HEK293 (cell line): ENCODE data around the gene ADAT2.

Experiments used
- GLIS2 ChIP-seq: fragments of 450-650 bp; formaldehyde crosslinking; IDR thresholded peaks from 2 replicates; pipeline ENCODE4 v1.5.1; 2016; ENCODE audit warnings: missing biosample characterization, missing genetic modification characterization
- HOXC10 ChIP-seq: sonication (generic); formaldehyde crosslinking; IDR thresholded peaks from 2 replicates; pipeline ENCODE4 v1.8.1; 2023; ENCODE audit warnings: mild to moderate bottlenecking, missing genetic modification reagents
- KLF1 ChIP-seq: fragments of 450-650 bp; formaldehyde crosslinking; IDR thresholded peaks from 2 replicates; pipeline ENCODE4 v1.5.1; 2016; ENCODE audit warnings: missing biosample characterization, missing genetic modification characterization
- ZBTB1 ChIP-seq: fragments of 450-650 bp; formaldehyde crosslinking; IDR thresholded peaks from 2 replicates; pipeline ENCODE4 v1.5.1; 2016; ENCODE audit warnings: missing biosample characterization, missing genetic modification characterization
- ZBTB17 ChIP-seq: fragments of 450-650 bp; formaldehyde crosslinking; IDR thresholded peaks from 2 replicates; pipeline ENCODE4 v1.5.1; 2016; ENCODE audit warnings: missing biosample characterization, missing genetic modification characterization
- ZFP69B ChIP-seq: fragments of 450-650 bp; formaldehyde crosslinking; IDR thresholded peaks from 2 replicates; pipeline ENCODE4 v1.5.1; 2016; ENCODE audit warnings: missing biosample characterization, missing genetic modification characterization
- ZNF10 ChIP-seq: fragments of 450-650 bp; formaldehyde crosslinking; IDR thresholded peaks from 2 replicates; pipeline ENCODE4 v1.5.1; 2017; ENCODE audit warnings: missing biosample characterization, missing genetic modification characterization
- ZNF184 ChIP-seq: fragments of 450-650 bp; IDR thresholded peaks from 2 replicates; pipeline ENCODE4 v1.5.1; 2018; ENCODE audit warnings: missing biosample characterization, mild to moderate bottlenecking, missing genetic modification characterization
- ZNF2 ChIP-seq: fragments of 450-650 bp; formaldehyde crosslinking; IDR thresholded peaks from 2 replicates; pipeline ENCODE4 v1.5.1; 2016; ENCODE audit warnings: missing biosample characterization, missing genetic modification characterization
- ZNF274 ChIP-seq, 2 experiments: fragments of 200-500 bp in 1 of 2; fragments of 450-650 bp in 1 of 2; sonication (Bioruptor generic) in 1 of 2; formaldehyde crosslinking in 1 of 2; IDR thresholded peaks; 2 replicates each; pipeline versions ENCODE4 v1.5.1 to v1.6.1; 2014 to 2016; ENCODE audit warnings: borderline replicate concordance in 1 of 2, inconsistent platforms in 1 of 2, low read length in 1 of 2, missing biosample characterization in 1 of 2, missing genetic modification characterization in 1 of 2
- ZNF335 ChIP-seq: fragments of 450-650 bp; formaldehyde crosslinking; conservative IDR thresholded peaks from 2 replicates; pipeline ENCODE4 v1.5.1; 2016; ENCODE audit warnings: missing biosample characterization, missing genetic modification characterization
- ZNF366 ChIP-seq: fragments of 450-650 bp; formaldehyde crosslinking; conservative IDR thresholded peaks from 2 replicates; pipeline ENCODE4 v1.5.1; 2016; ENCODE audit warnings: missing biosample characterization, missing genetic modification characterization
- ZNF423 ChIP-seq: fragments of 450-650 bp; formaldehyde crosslinking; IDR thresholded peaks from 2 replicates; pipeline ENCODE4 v1.5.1; 2016; ENCODE audit warnings: missing biosample characterization, missing genetic modification characterization
- ZNF426 ChIP-seq: fragments of 450-650 bp; formaldehyde crosslinking; IDR thresholded peaks from 2 replicates; pipeline ENCODE4 v1.5.1; 2017; ENCODE audit warnings: missing biosample characterization, missing genetic modification characterization, mild to moderate bottlenecking, inconsistent platforms, moderate library complexity
- ZNF549 ChIP-seq: fragments of 450-650 bp; IDR thresholded peaks from 2 replicates; pipeline ENCODE4 v1.5.1; 2018; ENCODE audit warnings: missing biosample characterization, missing genetic modification characterization, mild to moderate bottlenecking, inconsistent platforms, moderate library complexity
- ZNF560 ChIP-seq: fragments of 450-650 bp; formaldehyde crosslinking; IDR thresholded peaks from 2 replicates; pipeline ENCODE4 v1.5.1; 2017; ENCODE audit warnings: missing biosample characterization, missing genetic modification characterization, borderline replicate concordance
- ZNF596 ChIP-seq: fragments of 450-650 bp; IDR thresholded peaks from 2 replicates; pipeline ENCODE4 v1.5.0; 2018; ENCODE audit warnings: missing biosample characterization, mild to moderate bottlenecking, missing genetic modification characterization, moderate library complexity
- ZNF610 ChIP-seq: fragments of 450-650 bp; formaldehyde crosslinking; IDR thresholded peaks from 2 replicates; pipeline ENCODE4 v1.5.1; 2016; ENCODE audit warnings: missing biosample characterization, missing genetic modification characterization, borderline replicate concordance
- ZNF654 ChIP-seq: fragments of 450-650 bp; formaldehyde crosslinking; IDR thresholded peaks from 2 replicates; pipeline ENCODE4 v1.5.1; 2016; ENCODE audit warnings: low read depth, missing biosample characterization, missing genetic modification characterization
- ZNF76 ChIP-seq: fragments of 450-650 bp; formaldehyde crosslinking; IDR thresholded peaks from 2 replicates; pipeline ENCODE4; 2016; ENCODE audit warnings: low read depth, missing biosample characterization, missing genetic modification characterization, borderline replicate concordance
- TF ChIP-seq, protein P1 (sequence below): fragments of 450-650 bp; formaldehyde crosslinking; conservative IDR thresholded peaks from 2 replicates; pipeline ENCODE4 v1.5.1; 2016; ENCODE audit warnings: low read depth, missing biosample characterization, missing genetic modification characterization
- TF ChIP-seq, protein P2 (sequence below): fragments of 450-650 bp; formaldehyde crosslinking; IDR thresholded peaks from 2 replicates; pipeline ENCODE4 v1.5.1; 2016; ENCODE audit warnings: missing biosample characterization, missing genetic modification characterization
- TF ChIP-seq, protein P3 (sequence below): fragments of 450-650 bp; formaldehyde crosslinking; IDR thresholded peaks from 2 replicates; pipeline ENCODE4 v1.5.1; 2016; ENCODE audit warnings: missing biosample characterization, missing genetic modification characterization
- TF ChIP-seq, protein P4 (sequence below): fragments of 450-650 bp; formaldehyde crosslinking; IDR thresholded peaks from 2 replicates; pipeline ENCODE4 v1.5.1; 2016; ENCODE audit warnings: missing biosample characterization, missing genetic modification characterization

Gene ADAT2

DNA sequence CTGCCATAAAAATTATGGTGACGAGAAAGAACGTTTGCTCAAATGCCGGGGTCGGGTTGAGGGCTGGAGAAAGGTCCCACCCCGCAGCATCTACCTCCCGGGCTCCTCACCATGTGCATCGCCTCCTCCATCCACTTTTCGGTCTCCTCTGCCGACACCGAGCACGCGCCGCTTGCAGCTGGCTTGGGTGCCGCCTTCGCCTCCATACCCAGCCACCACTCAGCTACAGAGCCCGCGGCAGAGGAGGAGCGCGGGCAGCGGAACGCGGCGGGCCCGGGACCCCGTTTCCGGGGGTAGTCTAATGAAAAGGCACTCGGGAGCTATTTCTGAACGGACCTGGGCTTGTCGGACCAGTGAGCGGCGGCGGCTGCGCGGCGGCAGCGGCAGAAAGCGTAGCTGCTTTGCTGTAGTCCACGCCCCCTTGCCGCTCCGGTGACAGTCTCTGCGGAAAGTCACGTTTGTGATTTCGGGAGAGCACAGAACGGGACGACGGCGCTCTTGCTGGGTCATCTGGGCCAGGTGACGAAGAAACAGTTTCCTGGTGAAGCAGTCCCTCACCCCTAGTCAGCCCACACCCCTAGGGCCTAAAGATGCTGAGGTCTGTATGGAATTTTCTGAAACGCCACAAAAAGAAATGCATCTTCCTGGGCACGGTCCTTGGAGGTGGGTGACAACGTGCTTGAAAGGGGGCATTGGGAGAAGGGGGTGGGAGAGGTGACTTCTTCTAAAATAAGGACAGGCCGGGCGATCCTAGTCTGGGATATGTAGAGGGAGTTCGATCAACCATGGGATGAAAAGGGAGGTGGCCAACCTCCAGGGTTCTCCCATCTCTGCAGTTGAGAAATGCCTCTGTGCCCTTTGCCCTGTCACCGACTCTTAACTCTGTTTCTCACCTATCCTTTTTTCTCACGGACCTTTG, at the start of gene ADAT2, which contains the start of gene PEX3 (continued):
- 0 out of 2 replicates have a peak, but pooled peaks have one; percentile 36 for TF ChIP-seq GLIS2 (tag by site-specific recombination)
- no peak for TF ChIP-seq ZNF274 (IDR thresholded peaks at IDR 0.05; ENCODE audit: low read length)
- no peak for TF ChIP-seq ZNF274 (tag by site-specific recombination; IDR thresholded peaks at IDR 0.05; ENCODE audit: borderline replicate concordance)
- TF ChIP-seq, protein P1, sequence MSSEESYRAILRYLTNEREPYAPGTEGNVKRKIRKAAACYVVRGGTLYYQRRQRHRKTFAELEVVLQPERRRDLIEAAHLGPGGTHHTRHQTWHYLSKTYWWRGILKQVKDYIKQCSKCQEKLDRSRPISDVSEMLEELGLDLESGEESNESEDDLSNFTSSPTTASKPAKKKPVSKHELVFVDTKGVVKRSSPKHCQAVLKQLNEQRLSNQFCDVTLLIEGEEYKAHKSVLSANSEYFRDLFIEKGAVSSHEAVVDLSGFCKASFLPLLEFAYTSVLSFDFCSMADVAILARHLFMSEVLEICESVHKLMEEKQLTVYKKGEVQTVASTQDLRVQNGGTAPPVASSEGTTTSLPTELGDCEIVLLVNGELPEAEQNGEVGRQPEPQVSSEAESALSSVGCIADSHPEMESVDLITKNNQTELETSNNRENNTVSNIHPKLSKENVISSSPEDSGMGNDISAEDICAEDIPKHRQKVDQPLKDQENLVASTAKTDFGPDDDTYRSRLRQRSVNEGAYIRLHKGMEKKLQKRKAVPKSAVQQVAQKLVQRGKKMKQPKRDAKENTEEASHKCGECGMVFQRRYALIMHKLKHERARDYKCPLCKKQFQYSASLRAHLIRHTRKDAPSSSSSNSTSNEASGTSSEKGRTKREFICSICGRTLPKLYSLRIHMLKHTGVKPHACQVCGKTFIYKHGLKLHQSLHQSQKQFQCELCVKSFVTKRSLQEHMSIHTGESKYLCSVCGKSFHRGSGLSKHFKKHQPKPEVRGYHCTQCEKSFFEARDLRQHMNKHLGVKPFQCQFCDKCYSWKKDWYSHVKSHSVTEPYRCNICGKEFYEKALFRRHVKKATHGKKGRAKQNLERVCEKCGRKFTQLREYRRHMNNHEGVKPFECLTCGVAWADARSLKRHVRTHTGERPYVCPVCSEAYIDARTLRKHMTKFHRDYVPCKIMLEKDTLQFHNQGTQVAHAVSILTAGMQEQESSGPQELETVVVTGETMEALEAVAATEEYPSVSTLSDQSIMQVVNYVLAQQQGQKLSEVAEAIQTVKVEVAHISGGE: peak; percentile 100
- TF ChIP-seq ZNF426 (tag by site-specific recombination): no peak
- TF ChIP-seq ZNF335 (tag by site-specific recombination): peak; percentile 90
- no peak for TF ChIP-seq ZBTB1
- TF ChIP-seq ZNF549 (tag by site-specific recombination): peak; percentile 70; the same call in 1 of the 2 replicates
- 0 out of 2 replicates have a peak, but pooled peaks have one; percentile 6 for TF ChIP-seq ZNF366
- TF ChIP-seq, protein P2, sequence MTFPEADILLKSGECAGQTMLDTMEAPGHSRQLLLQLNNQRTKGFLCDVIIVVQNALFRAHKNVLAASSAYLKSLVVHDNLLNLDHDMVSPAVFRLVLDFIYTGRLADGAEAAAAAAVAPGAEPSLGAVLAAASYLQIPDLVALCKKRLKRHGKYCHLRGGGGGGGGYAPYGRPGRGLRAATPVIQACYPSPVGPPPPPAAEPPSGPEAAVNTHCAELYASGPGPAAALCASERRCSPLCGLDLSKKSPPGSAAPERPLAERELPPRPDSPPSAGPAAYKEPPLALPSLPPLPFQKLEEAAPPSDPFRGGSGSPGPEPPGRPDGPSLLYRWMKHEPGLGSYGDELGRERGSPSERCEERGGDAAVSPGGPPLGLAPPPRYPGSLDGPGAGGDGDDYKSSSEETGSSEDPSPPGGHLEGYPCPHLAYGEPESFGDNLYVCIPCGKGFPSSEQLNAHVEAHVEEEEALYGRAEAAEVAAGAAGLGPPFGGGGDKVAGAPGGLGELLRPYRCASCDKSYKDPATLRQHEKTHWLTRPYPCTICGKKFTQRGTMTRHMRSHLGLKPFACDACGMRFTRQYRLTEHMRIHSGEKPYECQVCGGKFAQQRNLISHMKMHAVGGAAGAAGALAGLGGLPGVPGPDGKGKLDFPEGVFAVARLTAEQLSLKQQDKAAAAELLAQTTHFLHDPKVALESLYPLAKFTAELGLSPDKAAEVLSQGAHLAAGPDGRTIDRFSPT (tag by site-specific recombination): peak; percentile 80
- peak; percentile 74; the same call in 1 of the 2 replicates for TF ChIP-seq ZNF10 (tag by site-specific recombination)
- TF ChIP-seq, protein P3, sequence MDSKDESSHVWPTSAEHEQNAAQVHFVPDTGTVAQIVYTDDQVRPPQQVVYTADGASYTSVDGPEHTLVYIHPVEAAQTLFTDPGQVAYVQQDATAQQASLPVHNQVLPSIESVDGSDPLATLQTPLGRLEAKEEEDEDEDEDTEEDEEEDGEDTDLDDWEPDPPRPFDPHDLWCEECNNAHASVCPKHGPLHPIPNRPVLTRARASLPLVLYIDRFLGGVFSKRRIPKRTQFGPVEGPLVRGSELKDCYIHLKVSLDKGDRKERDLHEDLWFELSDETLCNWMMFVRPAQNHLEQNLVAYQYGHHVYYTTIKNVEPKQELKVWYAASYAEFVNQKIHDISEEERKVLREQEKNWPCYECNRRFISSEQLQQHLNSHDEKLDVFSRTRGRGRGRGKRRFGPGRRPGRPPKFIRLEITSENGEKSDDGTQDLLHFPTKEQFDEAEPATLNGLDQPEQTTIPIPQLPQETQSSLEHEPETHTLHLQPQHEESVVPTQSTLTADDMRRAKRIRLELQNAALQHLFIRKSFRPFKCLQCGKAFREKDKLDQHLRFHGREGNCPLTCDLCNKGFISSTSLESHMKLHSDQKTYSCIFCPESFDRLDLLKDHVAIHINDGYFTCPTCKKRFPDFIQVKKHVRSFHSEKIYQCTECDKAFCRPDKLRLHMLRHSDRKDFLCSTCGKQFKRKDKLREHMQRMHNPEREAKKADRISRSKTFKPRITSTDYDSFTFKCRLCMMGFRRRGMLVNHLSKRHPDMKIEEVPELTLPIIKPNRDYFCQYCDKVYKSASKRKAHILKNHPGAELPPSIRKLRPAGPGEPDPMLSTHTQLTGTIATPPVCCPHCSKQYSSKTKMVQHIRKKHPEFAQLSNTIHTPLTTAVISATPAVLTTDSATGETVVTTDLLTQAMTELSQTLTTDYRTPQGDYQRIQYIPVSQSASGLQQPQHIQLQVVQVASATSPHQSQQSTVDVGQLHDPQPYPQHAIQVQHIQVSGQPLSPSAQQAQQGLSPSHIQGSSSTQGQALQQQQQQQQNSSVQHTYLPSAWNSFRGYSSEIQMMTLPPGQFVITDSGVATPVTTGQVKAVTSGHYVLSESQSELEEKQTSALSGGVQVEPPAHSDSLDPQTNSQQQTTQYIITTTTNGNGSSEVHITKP: peak; percentile 71
- TF ChIP-seq, protein P4, sequence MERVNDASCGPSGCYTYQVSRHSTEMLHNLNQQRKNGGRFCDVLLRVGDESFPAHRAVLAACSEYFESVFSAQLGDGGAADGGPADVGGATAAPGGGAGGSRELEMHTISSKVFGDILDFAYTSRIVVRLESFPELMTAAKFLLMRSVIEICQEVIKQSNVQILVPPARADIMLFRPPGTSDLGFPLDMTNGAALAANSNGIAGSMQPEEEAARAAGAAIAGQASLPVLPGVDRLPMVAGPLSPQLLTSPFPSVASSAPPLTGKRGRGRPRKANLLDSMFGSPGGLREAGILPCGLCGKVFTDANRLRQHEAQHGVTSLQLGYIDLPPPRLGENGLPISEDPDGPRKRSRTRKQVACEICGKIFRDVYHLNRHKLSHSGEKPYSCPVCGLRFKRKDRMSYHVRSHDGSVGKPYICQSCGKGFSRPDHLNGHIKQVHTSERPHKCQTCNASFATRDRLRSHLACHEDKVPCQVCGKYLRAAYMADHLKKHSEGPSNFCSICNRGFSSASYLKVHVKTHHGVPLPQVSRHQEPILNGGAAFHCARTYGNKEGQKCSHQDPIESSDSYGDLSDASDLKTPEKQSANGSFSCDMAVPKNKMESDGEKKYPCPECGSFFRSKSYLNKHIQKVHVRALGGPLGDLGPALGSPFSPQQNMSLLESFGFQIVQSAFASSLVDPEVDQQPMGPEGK: peak; percentile 74
- no peak for TF ChIP-seq ZNF423 (tag by site-specific recombination)
- peak; percentile 91 for TF ChIP-seq ZNF184
- peak; percentile 88; the same call in 1 of the 2 replicates for TF ChIP-seq ZFP69B (tag by site-specific recombination)
- peak; percentile 92; the same call in 1 of the 2 replicates for TF ChIP-seq ZNF76 (tag by site-specific recombination)
- no peak; the same call in 1 of the 2 replicates for TF ChIP-seq ZNF654 (tag by site-specific recombination)
- peak; percentile 74; the same call in 1 of the 2 replicates for TF ChIP-seq KLF1 (tag by site-specific recombination)
- TF ChIP-seq ZBTB17: peak; percentile 99
- peak; percentile 99 for TF ChIP-seq ZNF2 (tag by site-specific recombination)
- TF ChIP-seq ZNF610 (tag by site-specific recombination): peak; percentile 99
- TF ChIP-seq HOXC10: 0 out of 2 replicates have a peak, but pooled peaks have one; percentile 56
- TF ChIP-seq ZNF596: peak; percentile 50; the same call in 1 of the 2 replicates
- TF ChIP-seq ZNF560: 0 out of 2 replicates have a peak, but pooled peaks have one; percentile 26
